ENCODE data around the gene ZNF689.

Gene ZNF689

DNA sequence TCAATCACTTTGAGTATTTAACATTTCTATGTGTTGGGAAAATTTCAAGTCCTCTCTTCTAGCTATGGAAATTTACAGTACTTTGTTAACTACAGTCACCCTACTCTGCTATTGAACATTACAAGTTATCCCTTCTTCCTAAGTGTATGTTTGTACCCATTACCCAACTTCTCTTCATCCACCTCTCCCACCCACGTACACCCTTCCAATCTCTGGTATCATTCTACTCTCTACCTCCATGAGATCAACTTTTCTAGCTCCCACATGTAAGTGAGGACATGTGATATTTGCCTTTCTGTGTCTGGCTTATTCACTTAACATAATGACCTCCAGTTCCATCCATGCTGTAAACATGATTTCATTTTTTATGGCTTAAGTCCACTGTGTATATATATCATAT lies 35.5 kb downstream of the ZNF689 start:
- peaks cover 20% of the 10 kb centered on the region for H3K79me1 ChIP-seq (replicated peaks; ENCODE audit: low read length, poor library complexity, severe bottlenecking)
- no peak overlapping the region for H3K18ac ChIP-seq (ENCODE audit: low read depth in 1 of 2, low read length in 2 of 2)
- H3K9ac ChIP-seq (ENCODE audit: low read length) = no peak overlapping the region
- no peak overlapping the region for H4K91ac ChIP-seq (ENCODE audit: low read length)
- no peaks in the 10 kb centered on the region for H3K9me3 ChIP-seq (ENCODE audit: control insufficient read depth, low read length)
- peaks cover 13% of the 10 kb centered on the region for H3K4me1 ChIP-seq (ENCODE audit: control insufficient read depth, insufficient read depth, low read depth, low read length)
- H3K4ac ChIP-seq (ENCODE audit: low read depth in 1 of 2, low read length in 2 of 2) = no peak overlapping the region
- no peak overlapping the region for H3K14ac ChIP-seq (ENCODE audit: low read length in 2 of 2)
- H3K4me3 ChIP-seq (ENCODE audit: insufficient read depth in 1 of 2, low read depth in 1 of 2, low read length in 2 of 2) = no peak overlapping the region
- H3K23ac ChIP-seq (ENCODE audit: low read length in 2 of 2) = no peak overlapping the region
- H2BK12ac ChIP-seq (ENCODE audit: low read length in 2 of 2) = no peak overlapping the region
- H3K27ac ChIP-seq (ENCODE audit: low read length, poor library complexity, severe bottlenecking) = no peak overlapping the region
- H3K4me2 ChIP-seq (ENCODE audit: low read length, poor library complexity, severe bottlenecking) = no peak overlapping the region
- H2BK120ac ChIP-seq (ENCODE audit: low read depth, low read length) = no peak overlapping the region
- H4K8ac ChIP-seq (ENCODE audit: low read length) = no peak overlapping the region
- H2AFZ ChIP-seq (ENCODE audit: low read depth, low read length) = no peak overlapping the region
- H3K36me3 ChIP-seq (ENCODE audit: control insufficient read depth in 1 of 2, insufficient read depth in 2 of 2, low read depth in 1 of 2, low read length in 2 of 2) = peaks cover 13 to 20% of the 10 kb centered on the region in 2 experiments
- H2BK5ac ChIP-seq (ENCODE audit: low read depth, low read length, poor library complexity, severe bottlenecking) = no peak overlapping the region
- 85% methylated on average over 1 of the region's 1 CpG for WGBS
- H3K27me3 ChIP-seq (ENCODE audit: control insufficient read depth in 1 of 2, insufficient read depth in 1 of 2, low read length in 2 of 2) = no peaks in the 10 kb centered on the region
- H2BK15ac ChIP-seq (ENCODE audit: low read depth, poor library complexity, severe bottlenecking) = no peak overlapping the region
- DNase-seq = no peak
- no peak overlapping the region for H2AK5ac ChIP-seq (ENCODE audit: low read length, severe bottlenecking)

DNA sequence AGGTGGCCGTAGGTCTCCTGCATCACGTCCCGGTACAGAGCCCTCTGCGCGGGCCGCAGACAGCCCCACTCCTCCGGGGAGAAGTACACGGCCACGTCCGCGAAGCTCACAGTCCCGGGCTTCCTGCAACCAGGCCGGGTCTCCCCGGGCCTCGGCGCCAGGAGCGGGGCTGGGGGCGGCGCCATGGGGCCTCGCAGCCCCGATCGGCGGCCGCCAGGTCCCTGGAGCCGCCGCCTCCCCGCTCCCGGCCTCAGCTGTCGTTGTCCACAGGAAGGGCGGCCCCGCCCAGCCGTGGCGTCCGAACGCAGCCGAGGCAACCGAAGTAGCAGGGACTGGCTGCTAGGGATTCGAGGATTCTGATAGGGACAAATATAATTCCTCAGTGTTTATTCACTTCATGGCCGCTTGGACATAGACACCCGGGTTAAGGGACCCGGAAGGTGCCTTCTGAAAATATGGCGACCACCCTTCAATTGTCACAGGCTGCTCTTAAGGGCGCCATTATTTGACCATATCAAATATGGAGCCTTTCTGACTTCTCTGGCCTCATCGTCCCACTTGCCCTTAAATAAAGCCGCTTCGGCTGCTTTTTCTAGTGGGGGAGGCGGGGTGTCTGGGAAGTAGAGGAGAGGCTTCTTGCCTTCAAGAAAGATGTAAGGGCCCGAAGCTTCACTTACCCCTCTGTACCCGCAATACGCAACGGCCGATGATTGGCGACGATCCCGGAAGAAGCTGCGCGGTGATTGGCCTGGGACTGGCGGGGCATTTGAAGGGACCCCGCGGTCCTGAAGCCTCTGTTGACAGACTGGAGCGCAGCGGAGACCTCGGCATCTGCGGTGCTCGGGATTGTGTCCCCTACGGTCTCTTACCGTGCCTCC lies 38.5 kb downstream of the ZNF689 start, which contains the start of gene ZNF688:
Gene ZNF688, minus strand, starts transcription at position 270 of the 878 bp plus-strand sequence. Its CDS starts 85 bp downstream, at position 185.
- peak within 1 kb of the TSS; percentile 83 for H2AFZ ChIP-seq (ENCODE audit: low read depth, low read length)
- H2AK5ac ChIP-seq (ENCODE audit: low read length, severe bottlenecking) = no peak within 1 kb of the TSS
- no peaks in the 10 kb centered on the region for H3K9me3 ChIP-seq (ENCODE audit: control insufficient read depth, low read length)
- H3K4me1 ChIP-seq (ENCODE audit: control insufficient read depth, insufficient read depth, low read depth, low read length) = peaks cover 13% of the 10 kb centered on the region
- peak within 1 kb of the TSS in 1 of 2 experiments; percentile 8 for H3K14ac ChIP-seq (ENCODE audit: low read length in 2 of 2)
- peak within 1 kb of the TSS; percentile 66 to 89 for H3K4me3 ChIP-seq (ENCODE audit: insufficient read depth in 1 of 2, low read depth in 1 of 2, low read length in 2 of 2)
- peaks cover 0 to 9% of the 10 kb centered on the region in 2 experiments for H3K36me3 ChIP-seq (ENCODE audit: control insufficient read depth in 1 of 2, insufficient read depth in 2 of 2, low read depth in 1 of 2, low read length in 2 of 2)
- peak within 1 kb of the TSS; percentile 92 for H3K9ac ChIP-seq (ENCODE audit: low read length)
- H4K91ac ChIP-seq (ENCODE audit: low read length) = peak within 1 kb of the TSS; percentile 79
- peak within 1 kb of the TSS in 1 of 2 experiments; percentile 29 for H3K23ac ChIP-seq (ENCODE audit: low read length in 2 of 2)
- peak within 1 kb of the TSS; percentile 95 for H4K8ac ChIP-seq (ENCODE audit: low read length)
- H3K18ac ChIP-seq (ENCODE audit: low read depth in 1 of 2, low read length in 2 of 2) = peak within 1 kb of the TSS; percentile 85 to 91
- no peaks in the 10 kb centered on the region for H3K27me3 ChIP-seq (ENCODE audit: control insufficient read depth in 1 of 2, insufficient read depth in 1 of 2, low read length in 2 of 2)
- peak within 1 kb of the TSS; percentile 81 for H2BK120ac ChIP-seq (ENCODE audit: low read depth, low read length)
- H3K4ac ChIP-seq (ENCODE audit: low read depth in 1 of 2, low read length in 2 of 2) = peak within 1 kb of the TSS; percentile 84 to 90
- peak within 1 kb of the TSS; percentile 92 for H3K27ac ChIP-seq (ENCODE audit: low read length, poor library complexity, severe bottlenecking)
- H2BK5ac ChIP-seq (ENCODE audit: low read depth, low read length, poor library complexity, severe bottlenecking) = peak within 1 kb of the TSS; percentile 15
- peaks cover 14% of the 10 kb centered on the region for H3K79me1 ChIP-seq (replicated peaks; ENCODE audit: low read length, poor library complexity, severe bottlenecking)
- peak within 1 kb of the TSS in 1 of 2 experiments; percentile 43 for H2BK12ac ChIP-seq (ENCODE audit: low read length in 2 of 2)
- peak; percentile 98 for DNase-seq
- H2BK15ac ChIP-seq (ENCODE audit: low read depth, poor library complexity, severe bottlenecking) = peak within 1 kb of the TSS; percentile 26
- H3K4me2 ChIP-seq (ENCODE audit: low read length, poor library complexity, severe bottlenecking) = peak within 1 kb of the TSS; percentile 94
- 1% methylated on average over 64 of the region's 67 CpGs for WGBS

DNA sequence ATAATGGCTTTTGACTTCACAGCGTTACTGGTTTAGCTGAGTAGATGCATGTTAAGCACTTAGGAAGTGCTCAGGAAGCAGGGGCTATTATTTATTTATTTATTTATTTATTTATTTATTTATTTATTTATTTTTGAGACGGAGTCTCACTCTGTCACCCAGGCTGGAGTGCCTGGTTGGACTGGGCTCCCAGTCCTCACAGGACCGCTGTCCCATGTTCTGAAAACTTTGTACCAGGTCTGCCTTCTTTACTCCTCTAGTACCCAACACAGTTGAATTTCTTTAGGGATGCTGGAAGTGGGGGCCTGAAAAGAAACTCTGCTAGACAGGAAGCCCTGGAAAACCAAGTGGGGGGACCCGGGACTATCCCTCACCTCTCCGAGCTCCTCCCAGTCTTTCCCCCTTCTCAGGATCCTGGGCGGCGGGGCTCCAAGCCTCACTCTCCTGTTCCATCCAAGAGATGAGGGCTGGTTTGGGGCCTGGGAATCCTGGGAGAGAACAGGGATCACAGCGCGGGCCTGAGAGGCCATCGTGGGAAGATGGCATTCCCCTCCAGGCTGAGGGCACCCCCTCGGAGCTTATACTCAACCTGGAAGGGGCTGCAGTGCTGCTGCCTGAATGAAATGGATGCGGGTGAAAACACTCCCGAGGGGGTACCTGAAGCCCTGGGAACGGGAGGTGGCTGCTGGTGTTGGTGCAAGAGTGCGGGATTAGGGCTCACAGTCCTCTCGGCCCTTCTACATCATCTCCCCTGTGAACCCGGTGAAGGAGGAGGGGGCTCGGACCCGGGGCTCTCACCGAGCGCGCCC lies 39.3 kb downstream of the ZNF689 start:
- Histone ChIP-seq H2BK12ac (ENCODE audit: low read length in 2 of 2) (peak overlapping the region in 1 of 2 experiments; percentile 19), H3K18ac (ENCODE audit: low read depth in 1 of 2, low read length in 2 of 2) (peak overlapping the region; percentile 85 to 91), H3K9me3 (ENCODE audit: control insufficient read depth, low read length) (no peaks in the 10 kb centered on the region), H3K27me3 (ENCODE audit: control insufficient read depth in 1 of 2, insufficient read depth in 1 of 2, low read length in 2 of 2) (peaks cover 0 to 2% of the 10 kb centered on the region in 2 experiments), H2AK5ac (ENCODE audit: low read length, severe bottlenecking) (no peak overlapping the region), H2BK15ac (ENCODE audit: low read depth, poor library complexity, severe bottlenecking) (peak overlapping the region; percentile 26), H3K4me1 (ENCODE audit: control insufficient read depth, insufficient read depth, low read depth, low read length) (peaks cover 13% of the 10 kb centered on the region), H3K9ac (ENCODE audit: low read length) (peak overlapping the region; percentile 92), H4K91ac (ENCODE audit: low read length) (peak overlapping the region; percentile 73), H3K36me3 (ENCODE audit: control insufficient read depth in 1 of 2, insufficient read depth in 2 of 2, low read depth in 1 of 2, low read length in 2 of 2) (peaks cover 0 to 9% of the 10 kb centered on the region in 2 experiments), H2BK5ac (ENCODE audit: low read depth, low read length, poor library complexity, severe bottlenecking) (no peak overlapping the region), H3K4me2 (ENCODE audit: low read length, poor library complexity, severe bottlenecking) (peak overlapping the region; percentile 94), H3K23ac (ENCODE audit: low read length in 2 of 2) (peak overlapping the region in 1 of 2 experiments; percentile 29), H4K8ac (ENCODE audit: low read length) (peak overlapping the region; percentile 95), H2BK120ac (ENCODE audit: low read depth, low read length) (peak overlapping the region; percentile 81), H2AFZ (ENCODE audit: low read depth, low read length) (peak overlapping the region; percentile 83), H3K4ac (ENCODE audit: low read depth in 1 of 2, low read length in 2 of 2) (peak overlapping the region; percentile 84 to 90), H3K14ac (ENCODE audit: low read length in 2 of 2) (peak overlapping the region in 1 of 2 experiments; percentile 8), H3K79me1 (replicated peaks; ENCODE audit: low read length, poor library complexity, severe bottlenecking) (peaks cover 13% of the 10 kb centered on the region), H3K27ac (ENCODE audit: low read length, poor library complexity, severe bottlenecking) (peak overlapping the region; percentile 43), H3K4me3 (ENCODE audit: insufficient read depth in 1 of 2, low read depth in 1 of 2, low read length in 2 of 2) (peak overlapping the region; percentile 66 to 89)
- 11% methylated on average over 13 of the region's 22 CpGs for WGBS
- DNase-seq = peak; percentile 65
